Measurements from ENCODE around the gene TRPM5. TPM values are rescaled to one million over a fixed set of nuclear protein-coding genes. Genes with fewer than 3 reads are reported as not detected.

TRPM5 gene
- total RNA-seq, 1 experiment from 2014 or later: not detected

DNA sequence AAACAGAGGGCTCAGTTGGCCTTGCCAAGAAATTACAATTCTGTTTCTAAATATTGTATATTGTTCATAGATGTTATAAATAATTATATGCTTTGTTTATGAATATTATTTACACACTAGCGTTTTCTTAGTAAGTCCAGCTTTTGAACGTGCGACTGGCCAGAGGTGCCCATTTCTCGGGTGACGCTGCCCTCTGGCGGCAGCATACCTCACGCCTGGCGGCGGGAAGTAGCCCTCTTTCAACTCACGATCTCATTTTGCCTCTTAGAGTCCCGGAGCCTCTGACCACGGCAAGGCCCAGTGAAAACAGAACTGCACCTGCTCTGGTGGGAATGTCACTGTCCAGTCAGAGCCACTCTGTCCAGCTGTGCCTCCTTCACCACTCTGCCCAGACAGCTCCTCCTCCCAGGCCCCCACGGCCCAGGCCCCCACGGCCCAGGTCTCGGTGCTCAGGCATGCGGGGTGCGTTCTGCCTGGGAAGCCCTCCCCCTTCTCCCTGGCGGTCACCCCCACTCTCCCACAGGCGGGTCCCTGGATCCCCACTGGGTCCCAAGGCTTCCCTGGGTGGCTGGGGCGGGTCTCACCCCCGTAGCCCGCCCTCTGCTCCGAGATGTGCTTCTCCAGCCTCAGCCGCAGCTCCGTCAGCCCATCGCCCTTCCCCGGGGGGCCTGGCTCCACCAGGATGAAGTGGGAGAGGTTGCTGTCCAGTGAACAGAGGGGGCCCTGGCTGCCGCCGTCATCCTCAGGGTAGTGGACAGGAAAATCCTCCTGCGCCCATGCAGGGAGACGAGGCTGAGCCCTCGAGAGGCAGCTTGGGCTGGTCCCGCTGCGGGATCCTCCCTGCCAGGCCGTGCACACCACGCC, 24.4 kb downstream of the TRPM5 start:
- DNase-seq (ENCODE audit: low spot score): peak; percentile 64
- no peak for TF ChIP-seq EZH2 (IDR thresholded peaks at IDR 0.05; ENCODE audit: borderline replicate concordance, low read depth, low read length, poor library complexity, severe bottlenecking)
- peak; percentile 77 for TF ChIP-seq CTCF (conservative IDR thresholded peaks at IDR 0.05; ENCODE audit: low read depth, low read length)
- CTCF ChIA-PET: interaction anchor here (0.9 to 2.6 kb wide), 8 partner anchors 9 to 250 kb away, joined by 3 to 74 read pairs (median 3); partner anchors contain the start of gene TSSC4

DNA sequence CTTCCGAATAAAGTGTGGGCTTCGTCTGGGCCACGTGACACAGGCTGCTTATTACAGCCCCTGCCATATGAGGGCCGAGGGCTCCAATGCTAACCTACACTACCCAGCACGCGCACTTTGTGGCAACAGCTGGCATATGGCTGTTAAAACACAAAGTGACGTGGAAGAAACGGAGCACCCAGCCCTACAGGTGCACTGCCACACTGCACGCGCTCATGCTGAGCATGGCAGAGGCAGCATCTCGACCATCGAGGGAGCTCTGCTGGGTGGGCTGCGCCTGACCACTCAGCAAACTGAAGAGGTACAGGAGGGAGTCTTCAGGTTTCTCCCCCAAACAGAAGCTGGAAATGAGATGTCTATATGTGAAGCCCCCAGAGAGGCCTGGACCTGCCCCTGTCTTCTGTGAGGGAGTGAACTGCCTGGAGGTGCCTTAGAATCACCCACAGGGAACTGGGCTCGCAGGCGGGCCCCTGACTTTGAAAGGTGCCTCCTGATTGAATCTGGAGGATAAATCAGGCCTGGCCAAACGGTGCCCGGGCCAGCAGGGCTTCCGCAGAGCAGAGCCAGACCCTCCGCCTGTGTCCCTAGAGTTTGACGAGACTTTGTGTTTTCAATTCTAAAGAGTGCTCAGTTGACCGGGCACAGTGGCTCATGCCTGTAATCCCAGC, 25.5 kb downstream of the TRPM5 start:
- DNase-seq (ENCODE audit: low spot score): no peak
- Histone ChIP-seq H3K9me3 (ENCODE audit: low read depth, low read length, poor library complexity, severe bottlenecking) (no peaks in the 10 kb centered on the region), H3K36me3 (ENCODE audit: insufficient read depth, low read length, poor library complexity, severe bottlenecking) (no peaks in the 10 kb centered on the region), H3K27ac (ENCODE audit: low read depth, low read length, poor library complexity, severe bottlenecking) (no peak overlapping the region), H3K27me3 (replicated peaks; ENCODE audit: insufficient read depth, low read depth, low read length, poor library complexity) (no peaks in the 10 kb centered on the region), H3K4me3 (ENCODE audit: low read depth, low read length, poor library complexity, severe bottlenecking) (no peak overlapping the region), H3K4me1 (ENCODE audit: insufficient read depth, low read length, poor library complexity, severe bottlenecking) (no peaks in the 10 kb centered on the region)
- no TSS peak for BruUV-seq (replicated peaks)
- POLR2A ChIA-PET (ENCODE audit: low non-redundant PET): no interaction called here
- intact Hi-C loops (cut with micrococcal nuclease; ENCODE audit: unreplicated experiment): loop anchor here (1.0 kb wide), 1 partner anchor 253 kb away; no protein-coding TSS in a partner anchor
- CTCF ChIA-PET: interaction anchor here (0.9 to 2.6 kb wide), 4 partner anchors 113 to 249 kb away, joined by 3 to 74 read pairs (median 3); no protein-coding TSS in a partner anchor
- TF ChIP-seq EZH2 (IDR thresholded peaks at IDR 0.05; ENCODE audit: borderline replicate concordance, low read depth, low read length, poor library complexity, severe bottlenecking): no peak
- no peak for TF ChIP-seq CTCF (conservative IDR thresholded peaks at IDR 0.05; ENCODE audit: low read depth, low read length)

More for the DNA sequence above, 24.4 kb downstream of the TRPM5 start:
- H3K36me3 ChIP-seq (ENCODE audit: insufficient read depth, low read length, poor library complexity, severe bottlenecking): no peaks in the 10 kb centered on the region
- intact Hi-C loops (cut with micrococcal nuclease; ENCODE audit: unreplicated experiment): loop anchor here (1.0 to 2.0 kb wide), 3 partner anchors 115 to 254 kb away; no protein-coding TSS in a partner anchor
- no peaks in the 10 kb centered on the region for H3K4me1 ChIP-seq (ENCODE audit: insufficient read depth, low read length, poor library complexity, severe bottlenecking)
- H3K27ac ChIP-seq (ENCODE audit: low read depth, low read length, poor library complexity, severe bottlenecking): no peak overlapping the region
- no peaks in the 10 kb centered on the region for H3K27me3 ChIP-seq (replicated peaks; ENCODE audit: insufficient read depth, low read depth, low read length, poor library complexity)
- no peaks in the 10 kb centered on the region for H3K9me3 ChIP-seq (ENCODE audit: low read depth, low read length, poor library complexity, severe bottlenecking)
- BruUV-seq (replicated peaks): no TSS peak
- H3K4me3 ChIP-seq (ENCODE audit: low read depth, low read length, poor library complexity, severe bottlenecking): no peak overlapping the region
- POLR2A ChIA-PET (ENCODE audit: low non-redundant PET): no interaction called here

- Histone ChIP-seq H3K27ac (ENCODE audit: low read depth, low read length, poor library complexity, severe bottlenecking) (no peak overlapping the region), H3K27me3 (replicated peaks; ENCODE audit: insufficient read depth, low read depth, low read length, poor library complexity) (no peaks in the 10 kb centered on the region), H3K36me3 (ENCODE audit: insufficient read depth, low read length, poor library complexity, severe bottlenecking) (no peaks in the 10 kb centered on the region), H3K4me1 (ENCODE audit: insufficient read depth, low read length, poor library complexity, severe bottlenecking) (no peaks in the 10 kb centered on the region), H3K4me3 (ENCODE audit: low read depth, low read length, poor library complexity, severe bottlenecking) (no peak overlapping the region), H3K9me3 (ENCODE audit: low read depth, low read length, poor library complexity, severe bottlenecking) (no peaks in the 10 kb centered on the region)
- intact Hi-C loops (cut with micrococcal nuclease; ENCODE audit: unreplicated experiment): no loop called here
- no peak for DNase-seq (ENCODE audit: low spot score)
- BruUV-seq (replicated peaks): no TSS peak
- ChIA-PET POLR2A (ENCODE audit: low non-redundant PET) (no interaction called here), CTCF (no interaction called here)
- TF ChIP-seq EZH2 (IDR thresholded peaks at IDR 0.05; ENCODE audit: borderline replicate concordance, low read depth, low read length, poor library complexity, severe bottlenecking): no peak
- no peak for TF ChIP-seq CTCF (conservative IDR thresholded peaks at IDR 0.05; ENCODE audit: low read depth, low read length)
Measured at GRCh38 chr11:2417856-2418692, 26.2 kb downstream of the TRPM5 start.
